Measurements from ENCODE around the gene LY9.
A peak's percentile ranks its signal among the peaks of the same experiment; 100 is the strongest.
"Not testable (repeated sequence)": the region's sequence is repeated elsewhere in the genome, so short reads cannot be mapped to it uniquely, and the experiment has no call there.

Gene LY9

GRCh38 chr1:160774886-160775719 lies 20.9 kb upstream of the LY9 start:
- DNase-seq (ENCODE audit: low read depth) = no peak

GRCh38 chr1:160776178-160776577 lies 19.8 kb upstream of the LY9 start:
- DNase-seq (ENCODE audit: low read depth) = no peak

GRCh38 chr1:160777486-160778089 lies 18.4 kb upstream of the LY9 start:
- no peak for DNase-seq (ENCODE audit: low read depth)

- no peak for DNase-seq (ENCODE audit: low read depth)
These were observed 17.0 kb upstream of the LY9 start for GRCh38 chr1:160778976-160779375.

- DNase-seq (ENCODE audit: low read depth) = no peak
These were observed 16.2 kb upstream of the LY9 start for GRCh38 chr1:160779626-160780397.

- no peak for DNase-seq (ENCODE audit: low read depth)
These were observed 15.6 kb upstream of the LY9 start for GRCh38 chr1:160780398-160780755.

- DNase-seq (ENCODE audit: low read depth) = no peak
These were observed 14.7 kb upstream of the LY9 start for GRCh38 chr1:160781186-160781766.

- no peak for DNase-seq (ENCODE audit: low read depth)
These were observed 13.9 kb upstream of the LY9 start for GRCh38 chr1:160781914-160782689.

GRCh38 chr1:160782988-160783765 lies 12.8 kb upstream of the LY9 start:
- not testable (repeated sequence) for DNase-seq (ENCODE audit: low read depth)

- DNase-seq (ENCODE audit: low read depth) = no peak
These were observed 6.8 kb upstream of the LY9 start for GRCh38 chr1:160789051-160789701.

GRCh38 chr1:160789702-160790611 lies 6.0 kb upstream of the LY9 start:
- no peak for DNase-seq (ENCODE audit: low read depth)

- no peak for DNase-seq (ENCODE audit: low read depth)
These were observed 1.6 kb upstream of the LY9 start for GRCh38 chr1:160794376-160794775.

- no peak for DNase-seq (ENCODE audit: low read depth)
These were observed 1.3 kb downstream of the LY9 start for GRCh38 chr1:160797271-160797709.

- peak; percentile 55 for DNase-seq (ENCODE audit: low read depth)
These were observed 1.9 kb downstream of the LY9 start for GRCh38 chr1:160797861-160798273.

GRCh38 chr1:160798439-160798838 lies 2.5 kb downstream of the LY9 start:
- DNase-seq (ENCODE audit: low read depth) = no peak

- no peak for DNase-seq (ENCODE audit: low read depth)
These were observed 3.7 kb downstream of the LY9 start for GRCh38 chr1:160799641-160800040.

GRCh38 chr1:160800142-160800541 lies 4.2 kb downstream of the LY9 start:
- no peak for DNase-seq (ENCODE audit: low read depth)

GRCh38 chr1:160800645-160801408 lies 4.9 kb downstream of the LY9 start:
- DNase-seq (ENCODE audit: low read depth) = no peak
